Esophagus muscularis mucosa (tissue), 4 donors: ENCODE data around the gene PSTPIP2. TPM values are rescaled to one million over a fixed set of nuclear protein-coding genes. Genes with fewer than 3 reads are reported as not detected.

Experiments
- DNase-seq: peaks from one replicate; pipeline ENCODE4 v3.0.0-alpha.2; 2017; ENCODE audit errors: extremely low spot score
- H3K27ac ChIP-seq, 4 donors: fragments of 200-600 bp; sonication (generic); replicated peaks in 1 of 4; 1 replicate in 3 of 4; 2 replicates in 1 of 4; pipeline ENCODE4 v1.5.1; 2016 to 2019; ENCODE audit warnings: mild to moderate bottlenecking in 1 of 4
- H3K27me3 ChIP-seq, 4 donors: fragments of 200-600 bp; sonication (generic); one replicate each; pipeline versions ENCODE4 v1.5.1 to v1.6.0; 2016 to 2019
- H3K36me3 ChIP-seq, 4 donors: fragments of 200-600 bp; sonication (generic); one replicate each; pipeline ENCODE4 v1.5.1; 2016 to 2019
- H3K4me1 ChIP-seq, 4 donors: fragments of 200-600 bp; sonication (generic); one replicate each; pipeline ENCODE4 v1.5.1; 2016 to 2019
- H3K4me3 ChIP-seq, 4 donors: fragments of 200-600 bp; sonication (generic); 1 replicate in 2 of 4; 2 replicates in 2 of 4; pipeline ENCODE4 v1.5.1; 2016 to 2019; ENCODE audit warnings: mild to moderate bottlenecking in 4 of 4, moderate library complexity in 1 of 4
- H3K9me3 ChIP-seq, 4 donors: fragments of 200-600 bp; sonication (generic); 1 replicate in 3 of 4; 2 replicates in 1 of 4; pipeline ENCODE4 v1.5.1; 2016 to 2019
- CTCF ChIP-seq, 3 experiments: fragments of 200-600 bp in 2 of 3; fragments of 450-650 bp in 1 of 3; sonication (generic) in 2 of 3; IDR thresholded peaks; one replicate each; pipeline ENCODE4 v1.5.1; 2017 to 2019; ENCODE audit warnings: antibody characterized with exemption in 3 of 3, mild to moderate bottlenecking in 2 of 3, moderate library complexity in 1 of 3
- EP300 ChIP-seq: sonication (generic); formaldehyde crosslinking; IDR thresholded peaks from one replicate; pipeline ENCODE4 v1.6.1; 2017; ENCODE audit warnings: antibody characterized with exemption
- POLR2A ChIP-seq: fragments of 450-650 bp; IDR thresholded peaks from one replicate; pipeline ENCODE4 v1.6.1; 2017; ENCODE audit warnings: antibody characterized with exemption, moderate library complexity, mild to moderate bottlenecking, low read depth
- POLR2AphosphoS5 ChIP-seq, 2 donors: sonication (generic); formaldehyde crosslinking; IDR thresholded peaks; one replicate each; pipeline ENCODE4 v1.6.1; 2017; ENCODE audit warnings: antibody characterized with exemption in 2 of 2
- WGBS: methylation state at CpG from one replicate; pipeline ENCODE4 v1.1.5; 2018; 5-methylcytosine and 5-hydroxymethylcytosine counted together
- intact Hi-C: fragments of 100-400 bp; cut with DNase I; formaldehyde crosslinking; loops from one replicate; pipeline ENCODE4 v1.15.1; 2023
- total RNA-seq, 4 donors: library from RNA; depleted of rRNA; stranded (reverse); fragments of >200 nt; gene quantifications; one replicate each; pipeline versions ENCODE4 v1.1.0 to v1.2.1, GENCODE V29; 2016

PSTPIP2 gene
- total RNA-seq, 4 donors from 2014 or later, result 5.6 to 10.8 (median 7.3) TPM

DNA sequence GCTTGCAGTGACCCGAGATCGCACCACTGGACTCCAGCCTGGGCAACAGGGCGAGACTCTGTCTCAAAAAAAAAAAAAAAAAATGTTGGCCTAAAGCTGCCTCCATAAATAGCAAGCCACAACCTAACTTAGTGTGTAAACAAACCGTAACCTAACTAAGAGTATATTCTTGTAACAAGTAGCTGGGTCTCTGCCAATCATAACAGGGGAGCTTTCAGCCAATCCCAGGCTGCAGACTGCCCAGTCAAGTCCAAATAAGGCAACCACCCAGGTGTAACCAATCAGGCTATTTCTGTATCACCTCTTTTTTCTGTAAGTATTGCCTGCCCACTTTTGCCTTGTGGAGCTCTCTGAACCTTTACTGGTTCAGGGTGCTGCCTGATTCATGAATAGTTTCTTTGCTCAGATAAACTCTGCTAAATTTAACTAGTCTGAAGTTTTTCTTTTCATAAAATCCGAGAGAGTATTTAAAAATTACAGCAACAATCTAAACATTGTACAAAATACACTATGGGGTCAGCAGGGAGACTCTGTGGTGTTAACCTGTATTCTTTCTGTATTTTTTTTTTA, 4.5 kb downstream of the PSTPIP2 start:
- Histone ChIP-seq H3K27me3 (no peaks in the 10 kb centered on the region), H3K27ac (no peak overlapping the region)

DNA sequence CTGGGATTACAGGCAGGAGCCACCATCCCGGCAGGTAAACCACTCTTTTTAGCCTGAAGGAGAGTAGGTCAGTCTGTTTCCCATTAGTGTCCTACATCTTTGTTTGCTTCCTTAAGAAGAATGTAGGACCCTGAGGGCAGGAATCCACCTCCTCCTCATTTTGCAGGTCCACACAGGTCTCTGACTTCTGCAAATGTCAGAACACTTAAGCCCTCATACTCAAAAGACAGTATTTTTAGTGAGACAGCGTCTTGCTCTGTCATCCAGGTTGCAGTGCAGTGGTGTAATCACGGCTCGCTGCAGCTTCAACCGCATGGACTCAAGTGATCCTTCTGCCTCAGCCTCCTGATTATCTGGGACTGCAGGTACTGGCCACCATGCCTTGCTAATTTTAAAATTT, 9.3 kb downstream of the PSTPIP2 start:
- H3K4me1 ChIP-seq, result no peaks in the 10 kb centered on the region

More for the DNA sequence above, 4.5 kb downstream of the PSTPIP2 start:
- DNase-seq, result no peak
- intact Hi-C loops, result no loop called here
- no peak overlapping the region for H3K4me3 ChIP-seq
- no peak for TF ChIP-seq POLR2A
- TF ChIP-seq POLR2AphosphoS5 (IDR thresholded peaks at IDR 0.05), result no peak
- no peak for TF ChIP-seq CTCF (IDR thresholded peaks at IDR 0.05)
- TF ChIP-seq EP300, result no peak
- peaks cover 5 to 17% (median 16%) of the 10 kb centered on the region in 4 donors for H3K4me1 ChIP-seq
- no peaks in the 10 kb centered on the region for H3K9me3 ChIP-seq
- WGBS, result 74% methylated on average over 5 of the region's 5 CpGs
- no peaks in the 10 kb centered on the region for H3K36me3 ChIP-seq

DNA sequence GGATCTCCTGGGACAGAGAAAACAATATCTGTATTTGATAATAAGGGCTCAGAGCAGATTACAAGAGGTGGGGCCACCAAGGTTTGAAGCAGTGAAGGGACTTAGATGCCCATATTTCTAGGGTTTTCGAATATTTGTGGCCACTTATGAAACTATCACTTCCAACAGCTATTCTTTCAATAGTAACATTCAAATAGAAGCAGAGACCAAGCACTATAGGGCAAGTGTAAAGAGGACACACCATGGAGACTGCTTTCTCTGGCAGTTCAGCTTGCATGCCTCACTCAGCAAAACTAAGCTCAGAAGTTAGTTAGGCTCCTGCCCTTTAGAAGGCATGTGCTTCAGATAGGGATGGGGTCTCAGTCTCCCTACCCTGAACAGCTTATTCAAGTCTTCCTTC, 10.3 kb downstream of the PSTPIP2 start:
- Histone ChIP-seq H3K27ac (no peak overlapping the region), H3K4me1 (no peaks in the 10 kb centered on the region), H3K36me3 (no peaks in the 10 kb centered on the region), H3K9me3 (no peaks in the 10 kb centered on the region), H3K4me3 (no peak overlapping the region), H3K27me3 (no peaks in the 10 kb centered on the region)
- DNase-seq, result no peak
- intact Hi-C loops, result no loop called here
- 87% methylated on average over 1 of the region's 1 CpG for WGBS
- TF ChIP-seq CTCF (IDR thresholded peaks at IDR 0.05) (no peak), POLR2A (no peak)

More for the DNA sequence above, 9.3 kb downstream of the PSTPIP2 start:
- Histone ChIP-seq H3K4me3 (no peak overlapping the region), H3K27me3 (no peaks in the 10 kb centered on the region), H3K36me3 (no peaks in the 10 kb centered on the region), H3K27ac (no peak overlapping the region), H3K9me3 (no peaks in the 10 kb centered on the region)
- TF ChIP-seq EP300 (no peak), POLR2A (no peak), POLR2AphosphoS5 (IDR thresholded peaks at IDR 0.05) (no peak), CTCF (IDR thresholded peaks at IDR 0.05) (no peak)
- DNase-seq, result no peak
- intact Hi-C loops, result no loop called here
- 84% methylated on average over 5 of the region's 5 CpGs for WGBS

DNA sequence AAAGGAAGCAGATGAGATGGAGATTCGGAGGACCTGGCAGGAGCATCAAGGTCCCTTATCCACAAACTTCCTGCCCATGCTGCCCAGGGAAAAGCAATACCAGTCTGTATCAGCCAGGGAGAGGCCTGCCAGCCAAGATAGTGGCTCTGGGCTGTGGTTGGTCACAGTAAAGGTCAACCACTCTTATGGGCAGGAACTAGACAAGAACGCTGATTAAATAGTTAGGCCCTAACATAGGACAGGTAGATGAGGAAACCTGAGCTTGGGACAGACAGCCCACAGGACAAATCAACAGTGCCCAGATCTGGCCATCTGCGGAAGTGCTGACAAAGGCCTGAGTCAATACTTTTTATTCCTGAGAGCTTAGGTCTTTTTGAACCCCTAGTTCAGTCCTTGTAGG, 10.7 kb downstream of the PSTPIP2 start:
- H3K36me3 ChIP-seq, result no peaks in the 10 kb centered on the region
- H3K4me1 ChIP-seq, result no peaks in the 10 kb centered on the region
- intact Hi-C loops, result no loop called here
- no peak overlapping the region for H3K4me3 ChIP-seq
- H3K9me3 ChIP-seq, result no peaks in the 10 kb centered on the region
- H3K27me3 ChIP-seq, result no peaks in the 10 kb centered on the region
- TF ChIP-seq CTCF (IDR thresholded peaks at IDR 0.05) (no peak), POLR2A (no peak), EP300 (no peak), POLR2AphosphoS5 (IDR thresholded peaks at IDR 0.05) (no peak)
- DNase-seq, result no peak
- H3K27ac ChIP-seq, result no peak overlapping the region
- 98% methylated on average over 3 of the region's 3 CpGs for WGBS

DNA sequence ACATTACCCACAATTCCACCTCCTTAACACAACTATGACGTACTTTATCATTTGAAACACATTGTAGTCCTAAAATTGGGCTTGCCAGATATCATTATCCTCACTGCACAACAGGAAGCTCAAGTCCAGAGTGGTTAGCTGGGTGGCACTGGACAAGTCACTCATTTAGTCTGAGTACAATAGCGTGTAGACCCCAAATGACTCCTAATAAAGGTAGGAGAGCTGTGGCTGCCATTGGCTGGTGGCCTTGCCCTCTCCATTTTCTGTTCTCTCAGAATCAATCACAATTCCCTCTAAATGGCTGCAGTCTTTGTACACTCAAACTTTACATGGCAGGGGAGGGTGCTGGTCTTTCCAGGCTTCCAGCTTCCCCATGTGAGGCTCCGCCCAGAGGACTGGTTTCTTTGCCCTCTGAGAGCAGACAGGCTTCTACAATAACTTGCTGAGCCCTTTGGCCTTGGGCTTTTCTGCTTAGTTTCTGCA, 11.7 kb downstream of the PSTPIP2 start:
- no peaks in the 10 kb centered on the region for H3K9me3 ChIP-seq
- intact Hi-C loops, result no loop called here
- TF ChIP-seq POLR2AphosphoS5 (IDR thresholded peaks at IDR 0.05) (no peak), POLR2A (no peak), EP300 (no peak), CTCF (IDR thresholded peaks at IDR 0.05) (no peak)
- no peak for DNase-seq
- no peaks in the 10 kb centered on the region for H3K36me3 ChIP-seq
- no peaks in the 10 kb centered on the region for H3K27me3 ChIP-seq
- H3K4me1 ChIP-seq, result no peaks in the 10 kb centered on the region
- no peak overlapping the region for H3K4me3 ChIP-seq
- WGBS, result 88% methylated on average over 3 of the region's 3 CpGs
- H3K27ac ChIP-seq, result no peak overlapping the region
